Measurements from ENCODE around the gene ACAA1.

DNA sequence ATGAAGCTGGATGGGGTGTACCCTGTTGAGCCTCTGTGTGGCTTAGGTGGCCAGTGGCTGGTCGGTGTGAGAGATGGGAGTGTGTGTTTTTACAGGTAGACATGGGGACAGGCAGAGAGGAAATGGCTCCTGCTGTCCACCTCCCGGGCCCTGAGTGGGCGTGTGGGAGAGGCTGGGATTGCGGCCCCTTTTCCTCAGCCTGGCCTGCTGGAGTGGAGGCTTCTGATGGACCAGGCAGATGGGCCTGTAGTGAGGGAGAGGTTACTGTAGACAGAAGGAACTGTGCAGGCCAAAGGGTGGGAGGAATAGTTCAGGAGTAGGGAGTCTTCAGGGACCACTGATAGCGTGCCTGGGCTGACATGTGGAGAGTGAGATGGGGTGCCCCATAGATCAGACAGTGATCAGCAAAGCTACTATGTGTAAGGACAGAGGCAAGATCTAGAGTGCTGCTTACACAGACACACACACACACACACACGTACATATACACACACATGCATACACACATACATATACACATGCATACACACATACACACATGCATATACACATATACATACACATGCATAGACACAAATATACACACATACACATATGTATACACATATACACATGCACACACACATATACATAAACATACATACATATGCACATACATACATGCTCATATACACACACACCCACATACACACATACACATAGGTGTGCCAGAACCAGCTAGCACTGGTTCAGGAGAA lies 26.4 kb downstream of the ACAA1 start:
- no peak for TF ChIP-seq EZH2 (IDR thresholded peaks at IDR 0.05; ENCODE audit: borderline replicate concordance, low read depth, low read length)
- TF ChIP-seq POLR2AphosphoS5 (IDR thresholded peaks at IDR 0.05; ENCODE audit: control insufficient read depth, insufficient read depth, low read depth, low read length): no peak
- TF ChIP-seq, protein P1, sequence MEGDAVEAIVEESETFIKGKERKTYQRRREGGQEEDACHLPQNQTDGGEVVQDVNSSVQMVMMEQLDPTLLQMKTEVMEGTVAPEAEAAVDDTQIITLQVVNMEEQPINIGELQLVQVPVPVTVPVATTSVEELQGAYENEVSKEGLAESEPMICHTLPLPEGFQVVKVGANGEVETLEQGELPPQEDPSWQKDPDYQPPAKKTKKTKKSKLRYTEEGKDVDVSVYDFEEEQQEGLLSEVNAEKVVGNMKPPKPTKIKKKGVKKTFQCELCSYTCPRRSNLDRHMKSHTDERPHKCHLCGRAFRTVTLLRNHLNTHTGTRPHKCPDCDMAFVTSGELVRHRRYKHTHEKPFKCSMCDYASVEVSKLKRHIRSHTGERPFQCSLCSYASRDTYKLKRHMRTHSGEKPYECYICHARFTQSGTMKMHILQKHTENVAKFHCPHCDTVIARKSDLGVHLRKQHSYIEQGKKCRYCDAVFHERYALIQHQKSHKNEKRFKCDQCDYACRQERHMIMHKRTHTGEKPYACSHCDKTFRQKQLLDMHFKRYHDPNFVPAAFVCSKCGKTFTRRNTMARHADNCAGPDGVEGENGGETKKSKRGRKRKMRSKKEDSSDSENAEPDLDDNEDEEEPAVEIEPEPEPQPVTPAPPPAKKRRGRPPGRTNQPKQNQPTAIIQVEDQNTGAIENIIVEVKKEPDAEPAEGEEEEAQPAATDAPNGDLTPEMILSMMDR (IDR thresholded peaks at IDR 0.05 in 2 of 3, conservative IDR thresholded peaks at IDR 0.05 in 1 of 3; ENCODE audit: insufficient read depth in 2 of 3, low read depth in 1 of 3, low read length in 3 of 3): no peak
- no peak for TF ChIP-seq ZEB2 (IDR thresholded peaks at IDR 0.05)
- TF ChIP-seq, protein P2, sequence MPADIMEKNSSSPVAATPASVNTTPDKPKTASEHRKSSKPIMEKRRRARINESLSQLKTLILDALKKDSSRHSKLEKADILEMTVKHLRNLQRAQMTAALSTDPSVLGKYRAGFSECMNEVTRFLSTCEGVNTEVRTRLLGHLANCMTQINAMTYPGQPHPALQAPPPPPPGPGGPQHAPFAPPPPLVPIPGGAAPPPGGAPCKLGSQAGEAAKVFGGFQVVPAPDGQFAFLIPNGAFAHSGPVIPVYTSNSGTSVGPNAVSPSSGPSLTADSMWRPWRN (IDR thresholded peaks at IDR 0.05; ENCODE audit: low read depth): no peak
- no peak for TF ChIP-seq CCAR2 (IDR thresholded peaks at IDR 0.05; ENCODE audit: low read depth, low read length)
- TF ChIP-seq, protein P3, sequence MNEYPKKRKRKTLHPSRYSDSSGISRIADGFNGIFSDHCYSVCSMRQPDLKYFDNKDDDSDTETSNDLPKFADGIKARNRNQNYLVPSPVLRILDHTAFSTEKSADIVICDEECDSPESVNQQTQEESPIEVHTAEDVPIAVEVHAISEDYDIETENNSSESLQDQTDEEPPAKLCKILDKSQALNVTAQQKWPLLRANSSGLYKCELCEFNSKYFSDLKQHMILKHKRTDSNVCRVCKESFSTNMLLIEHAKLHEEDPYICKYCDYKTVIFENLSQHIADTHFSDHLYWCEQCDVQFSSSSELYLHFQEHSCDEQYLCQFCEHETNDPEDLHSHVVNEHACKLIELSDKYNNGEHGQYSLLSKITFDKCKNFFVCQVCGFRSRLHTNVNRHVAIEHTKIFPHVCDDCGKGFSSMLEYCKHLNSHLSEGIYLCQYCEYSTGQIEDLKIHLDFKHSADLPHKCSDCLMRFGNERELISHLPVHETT (CRISPR knock-in tag; conservative IDR thresholded peaks at IDR 0.05 in 1 of 2, IDR thresholded peaks at IDR 0.05 in 1 of 2): no peak

Data from K562 (cell line).